GM12878 (cell line): Measurements from ENCODE around the gene CHST15. TPM values are rescaled to one million over a fixed set of nuclear protein-coding genes. Genes with fewer than 3 reads are reported as not detected.

Experiments used
- ATAC-seq: fragments of 200-7000 bp; cut with Tn5 transposase; 3 replicates; pipeline ENCODE4 v1.9.1; 2020; ENCODE audit warnings: mild to moderate bottlenecking, moderate library complexity
- BruUV-seq: library from RNA; stranded (reverse); fragments of 400-500 nt; replicated peaks from 2 replicates; lab custom pipeline; 2021; lab: Mats Ljungman, UMichigan
- CTCF ChIA-PET: fragments of 300-600 bp; sonication (Branson Sonifier 250); formaldehyde crosslinking; extraction: SDS; loops from one replicate; lab custom pipeline; 2021; ENCODE audit warnings: inconsistent platforms; lab: Yijun Ruan, JAX
- POLR2A ChIA-PET: fragments of 350-600 bp; formaldehyde crosslinking; extraction: SDS; loops from one replicate; lab custom pipeline; 2021; ENCODE audit warnings: inconsistent platforms; lab: Charles Lee
- RAD21 ChIA-PET: fragments of 300-600 bp; sonication (Branson Sonifier 250); formaldehyde crosslinking; loops from one replicate; lab custom pipeline; 2023; ENCODE audit warnings: antibody characterized with exemption; ENCODE audit not compliant: unreplicated experiment; lab: Charles Lee
- SMC1A ChIA-PET: fragments of 300-600 bp; sonication (Branson Sonifier 250); formaldehyde crosslinking; loops from one replicate; lab custom pipeline; 2023; ENCODE audit not compliant: unreplicated experiment, uncharacterized antibody; lab: Charles Lee
- DNase-seq: peaks from one replicate; pipeline ENCODE4 v3.0.0-alpha.2; 2011; ENCODE audit warnings: low read depth, low spot score
- FAIRE-seq: peaks from 3 replicates; lab custom pipeline; 2011; peaks lifted over from hg19 to GRCh38; lab: Jason Lieb, UNC
- H2AFZ ChIP-seq: 2 replicates; pipeline ENCODE4 v1.6.0; 2011; ENCODE audit warnings: low read depth, low read length, control low read depth; ENCODE audit not compliant: control insufficient read depth
- H3K27ac ChIP-seq: 2 replicates; pipeline ENCODE4 v1.5.1; 2011; ENCODE audit warnings: control low read depth; ENCODE audit not compliant: control insufficient read depth, insufficient read depth
- H3K27me3 ChIP-seq, 2 experiments: replicated peaks in 1 of 2; 2 replicates each; pipeline versions ENCODE4 v1.6.0 to v1.6.1; 2011; ENCODE audit warnings: low read length in 1 of 2; ENCODE audit not compliant: control insufficient read depth in 2 of 2, insufficient read depth in 2 of 2
- H3K36me3 ChIP-seq, 2 experiments: 2 replicates each; pipeline ENCODE4 v1.5.1; 2011; ENCODE audit warnings: low read length in 1 of 2; ENCODE audit not compliant: control insufficient read depth in 2 of 2, insufficient read depth in 2 of 2
- H3K4me1 ChIP-seq: 2 replicates; pipeline ENCODE4 v1.6.1; 2011; ENCODE audit warnings: mild to moderate bottlenecking, low read length, moderate library complexity, mixed read lengths; ENCODE audit not compliant: control insufficient read depth, insufficient read depth
- H3K4me2 ChIP-seq: 2 replicates; pipeline ENCODE4 v1.6.0; 2011; ENCODE audit warnings: control low read depth; ENCODE audit not compliant: control insufficient read depth, insufficient read depth
- H3K4me3 ChIP-seq: fragments of 200-600 bp; sonication (generic); 2 replicates; pipeline ENCODE4 v1.5.1; 2016
- H3K79me2 ChIP-seq: 2 replicates; pipeline ENCODE4 v1.6.0; 2011; ENCODE audit warnings: low read length; ENCODE audit not compliant: control insufficient read depth, insufficient read depth
- H3K9ac ChIP-seq: 2 replicates; pipeline ENCODE4 v1.8.0; 2011; ENCODE audit warnings: low read length, control low read depth, mixed read lengths; ENCODE audit not compliant: control insufficient read depth, insufficient read depth
- H3K9me3 ChIP-seq: replicated peaks from 3 replicates; pipeline ENCODE4 v1.5.1; 2011; ENCODE audit warnings: mild to moderate bottlenecking, low read length; ENCODE audit not compliant: control insufficient read depth, insufficient read depth
- H4K20me1 ChIP-seq: 2 replicates; pipeline ENCODE4 v1.6.0; 2011; ENCODE audit not compliant: control insufficient read depth, insufficient read depth
- ATF2 ChIP-seq: IDR thresholded peaks from 2 replicates; pipeline ENCODE4 v1.6.1; 2012; ENCODE audit warnings: low read length, inconsistent platforms
- IKZF2 ChIP-seq, 2 experiments: fragments of 450-650 bp; IDR thresholded peaks; 2 replicates each; pipeline ENCODE4 v1.6.1; 2017; ENCODE audit warnings: mild to moderate bottlenecking in 2 of 2, moderate library complexity in 2 of 2
- NFIC ChIP-seq: IDR thresholded peaks from 2 replicates; pipeline ENCODE4 v1.6.1; 2012; ENCODE audit warnings: low read depth, mild to moderate bottlenecking, inconsistent platforms, low read length, moderate library complexity
- NR2C2 ChIP-seq: IDR thresholded peaks from 2 replicates; pipeline ENCODE4 v1.6.1; 2011; ENCODE audit warnings: borderline replicate concordance, low read depth; ENCODE audit not compliant: control insufficient read depth, insufficient read length
- PML ChIP-seq: IDR thresholded peaks from 2 replicates; pipeline ENCODE4 v1.6.1; 2012; ENCODE audit warnings: low read length, inconsistent platforms
- RELB ChIP-seq: fragments of 450-650 bp; IDR thresholded peaks from 2 replicates; pipeline ENCODE4 v1.6.1; 2017; ENCODE audit warnings: low read depth, mild to moderate bottlenecking, moderate library complexity
- SKIL ChIP-seq: fragments of 450-650 bp; IDR thresholded peaks from 2 replicates; pipeline ENCODE4 v1.6.1; 2017; ENCODE audit warnings: mild to moderate bottlenecking, low read depth, inconsistent platforms; ENCODE audit not compliant: poor library complexity, severe bottlenecking
- SREBF2 ChIP-seq: IDR thresholded peaks from 2 replicates; pipeline ENCODE4 v1.6.1; 2012; ENCODE audit warnings: mild to moderate bottlenecking, low read length
- ZNF384 ChIP-seq: IDR thresholded peaks from 2 replicates; pipeline ENCODE4 v1.6.1; 2012; ENCODE audit warnings: low read depth, mild to moderate bottlenecking, low read length, improper control_type of control experiment, borderline replicate concordance
- WGBS: methylation state at CpG from one replicate; pipeline ENCODE4 v1.1.6; 2016; ENCODE audit warnings: low lambda C conversion rate; ENCODE audit not compliant: insufficient replicate concordance, insufficient coverage; ENCODE audit errors: missing lambda C conversion rate; 5-methylcytosine and 5-hydroxymethylcytosine counted together
- in situ Hi-C: fragments of 300-500 bp; cut with MboI; formaldehyde crosslinking; loops from 9 replicates; pipeline ENCODE4 v1.14.3; 2018; ENCODE audit warnings: mixed read lengths
- intact Hi-C: fragments of 100-400 bp; cut with micrococcal nuclease; formaldehyde crosslinking; loops from one replicate; pipeline ENCODE4 v1.14.2; 2022; ENCODE audit not compliant: unreplicated experiment
- polyA plus RNA-seq, 11 experiments: library from polyadenylated mRNA; depleted of rRNA in 4 of 11; unstranded in 6 of 11; stranded (reverse) in 5 of 11; fragments of >200 nt; fragmentation: Nextera tagmentation in 4 of 11; fragmentation: Illumina TruSeq in 1 of 11; extraction: Ambion mirVana in 4 of 11; extraction: Trizol in 1 of 11; gene quantifications; 1 replicate in 1 of 11; 2 replicates in 10 of 11; pipeline versions ENCODE4 v1.2.1 to v1.2.3, GENCODE V29; 2011 to 2016; ENCODE audit warnings: inconsistent platforms in 2 of 11, missing spikeins in 2 of 11, low read depth in 1 of 11
- total RNA-seq, 4 experiments: library from RNA; depleted of rRNA in 3 of 4; stranded (reverse); fragments of >200 nt in 3 of 4; fragmentation: Illumina TruSeq in 1 of 4; extraction: Trizol in 1 of 4; gene quantifications; 2 replicates each; pipeline versions ENCODE4 v1.2.1 to v1.2.3, GENCODE V29; 2013 to 2021

The CHST15 gene
- total and polyA plus RNA-seq, 10 of the 15 experiments (the other 5 are each of a cell fraction or from before 2014, with no cell fraction given) = 0.02 to 0.53 (median 0.05) TPM; not detected in 1

- TF ChIP-seq SKIL = no peak
- TF ChIP-seq SREBF2 = no peak
These were observed 52.8 kb downstream of the CHST15 start (continued) for GRCh38 chr10:124040451-124041188.

- Histone ChIP-seq H3K36me3 (no peaks in the 10 kb centered on the region), H4K20me1 (no peaks in the 10 kb centered on the region), H3K4me2 (no peak overlapping the region), H3K79me2 (no peaks in the 10 kb centered on the region), H3K4me3 (no peak overlapping the region), H2AFZ (no peak overlapping the region), H3K9ac (no peak overlapping the region), H3K9me3 (no peaks in the 10 kb centered on the region; the same call in 2 of the 3 replicates), H3K4me1 (peaks cover 35% of the 10 kb centered on the region), H3K27ac (no peak overlapping the region), H3K27me3 (no peaks in the 10 kb centered on the region; a peak in 2 of 4 replicates)
- BruUV-seq = no TSS peak
- ChIA-PET RAD21 (interaction anchor here (1.1 kb wide), 1 partner anchor 45 kb away, joined by 4 read pairs; no protein-coding TSS in a partner anchor), CTCF (interaction anchor here (1.4 kb wide), 1 partner anchor 14 kb away, joined by 5 read pairs; no protein-coding TSS in a partner anchor), SMC1A (interaction anchor here (1.5 kb wide), 1 partner anchor 251 kb away, joined by 4 read pairs; no protein-coding TSS in a partner anchor), POLR2A (interaction anchor here (0.6 kb wide), 2 partner anchors 70 to 351 kb away, joined by 3 to 5 read pairs; no protein-coding TSS in a partner anchor)
- WGBS = 70% methylated on average over 11 of the region's 11 CpGs
- FAIRE-seq (no peak), ATAC-seq (no peak), DNase-seq (no peak)
- no peak for TF ChIP-seq RELB
- TF ChIP-seq ATF2 = no peak
- TF ChIP-seq PML = no peak
- TF ChIP-seq NR2C2 = no peak
- TF ChIP-seq IKZF2 (IDR thresholded peaks at IDR 0.05) = no peak
- TF ChIP-seq ZNF384 = no peak
- TF ChIP-seq NFIC = no peak
- intact Hi-C loops = loop anchor here (5.0 kb wide), 1 partner anchor 183 kb away; no protein-coding TSS in a partner anchor
- in situ Hi-C loops = no loop called here
These were observed 53.9 kb downstream of the CHST15 start for GRCh38 chr10:124039483-124040013.
